ES-I3 (cell line): ENCODE measurements around the gene IQSEC1.

Source experiments
- H3K36me3 ChIP-seq: 2 replicates; pipeline ENCODE4 v1.6.1; 2013; ENCODE audit warnings: mild to moderate bottlenecking, low read length, control low read depth, moderate library complexity; ENCODE audit not compliant: insufficient read depth
- H3K4me1 ChIP-seq: 2 replicates; pipeline ENCODE4 v1.6.1; 2013; ENCODE audit warnings: mild to moderate bottlenecking, control low read depth, low read length; ENCODE audit not compliant: insufficient read depth
- H3K9ac ChIP-seq: 2 replicates; pipeline ENCODE4 v1.6.1; 2013; ENCODE audit warnings: low read depth, mild to moderate bottlenecking, low read length, moderate library complexity
- H3K9me3 ChIP-seq: 2 replicates; pipeline ENCODE4 v1.6.1; 2013; ENCODE audit warnings: mild to moderate bottlenecking, low read length, moderate library complexity; ENCODE audit not compliant: control insufficient read depth, insufficient read depth

IQSEC1 gene

DNA sequence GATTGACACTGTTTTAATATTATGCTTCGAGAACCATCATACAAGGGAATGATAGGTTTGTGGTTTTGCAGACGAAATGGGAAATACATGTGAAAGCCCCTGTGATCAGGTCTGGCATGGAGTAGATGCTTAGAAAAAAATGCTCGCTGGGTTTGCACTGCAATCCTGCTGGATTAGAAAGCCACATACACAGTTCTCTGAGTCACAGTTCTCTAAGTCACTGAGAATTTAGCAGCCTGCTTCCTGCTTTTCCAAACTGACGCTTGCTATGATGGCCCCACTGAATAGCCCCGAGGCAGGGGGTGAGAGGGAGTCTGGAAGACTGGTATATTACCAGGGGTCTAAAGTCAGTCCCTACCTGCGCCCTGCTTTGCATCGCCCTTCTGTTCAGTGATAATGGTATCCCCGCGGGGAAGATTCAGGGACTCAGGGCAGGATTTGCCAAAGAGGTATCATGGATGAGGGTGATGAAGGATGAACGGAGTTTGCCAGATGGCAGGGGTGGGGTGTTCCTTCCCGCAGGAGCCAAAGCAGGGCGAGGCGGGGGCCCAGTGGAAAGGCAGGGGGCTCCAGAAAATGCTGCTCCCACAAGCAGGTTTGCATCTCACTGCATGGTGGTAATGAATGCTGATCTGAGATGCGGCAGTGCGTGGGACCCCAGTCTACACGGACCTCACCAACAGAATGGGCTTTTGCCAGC lies 82.3 kb downstream of the IQSEC1 start:
- Histone ChIP-seq H3K9me3 (no peaks in the 10 kb centered on the region), H3K4me1 (peaks cover 22% of the 10 kb centered on the region), H3K9ac (no peak overlapping the region), H3K36me3 (no peaks in the 10 kb centered on the region)

- no peaks in the 10 kb centered on the region for H3K9me3 ChIP-seq
- H3K36me3 ChIP-seq, result no peaks in the 10 kb centered on the region
- H3K4me1 ChIP-seq, result peaks cover 22% of the 10 kb centered on the region
- H3K9ac ChIP-seq, result no peak overlapping the region
Observed at GRCh38 chr3:12990306-12990705, 82.9 kb downstream of the IQSEC1 start.

DNA sequence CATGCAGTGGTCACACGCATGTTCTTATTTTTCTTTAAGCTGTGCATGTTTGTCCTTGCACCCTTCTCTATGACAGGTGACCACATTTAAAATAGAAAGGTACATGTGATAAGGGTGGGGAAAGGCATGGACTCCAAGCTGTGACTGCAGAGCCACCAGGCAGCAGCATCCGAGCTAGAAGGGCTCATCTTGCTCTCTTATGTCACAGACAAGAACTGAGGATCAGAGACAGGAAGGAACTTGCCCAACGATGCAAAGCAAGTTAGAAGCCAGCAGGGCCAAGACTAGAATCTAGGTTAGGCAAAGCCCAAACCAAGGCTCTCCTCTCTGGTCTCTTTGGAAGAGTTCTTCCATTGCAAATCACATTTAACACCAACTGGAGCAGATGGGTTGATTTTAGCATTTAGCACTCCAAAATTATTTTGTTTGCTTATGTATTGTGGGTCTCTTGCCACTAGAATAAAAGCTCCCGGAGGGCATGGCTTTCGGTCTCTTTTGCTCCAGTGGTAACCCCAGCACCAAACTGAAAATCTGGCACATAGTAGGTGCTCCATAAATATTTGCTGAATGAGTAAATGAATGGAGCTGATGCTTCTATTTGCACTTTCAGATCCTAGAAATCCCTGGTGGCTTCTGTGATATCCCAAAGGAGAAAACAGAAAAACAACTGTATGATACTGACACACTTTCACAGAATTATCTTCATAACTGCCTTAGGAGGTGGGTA lies 84.3 kb downstream of the IQSEC1 start:
- Histone ChIP-seq H3K9ac (no peak overlapping the region), H3K36me3 (no peaks in the 10 kb centered on the region), H3K4me1 (peaks cover 24% of the 10 kb centered on the region), H3K9me3 (no peaks in the 10 kb centered on the region)

- H3K4me1 ChIP-seq, result peaks cover 20% of the 10 kb centered on the region
- no peak overlapping the region for H3K9ac ChIP-seq
Observed at GRCh38 chr3:12987602-12988001, 85.6 kb downstream of the IQSEC1 start.

GRCh38 chr3:12986986-12987385 lies 86.2 kb downstream of the IQSEC1 start:
- no peak overlapping the region for H3K9ac ChIP-seq
- H3K9me3 ChIP-seq, result no peaks in the 10 kb centered on the region
- peaks cover 18% of the 10 kb centered on the region for H3K4me1 ChIP-seq
- no peaks in the 10 kb centered on the region for H3K36me3 ChIP-seq

More at GRCh38 chr3:12987602-12988001, 85.6 kb downstream of the IQSEC1 start:
- Histone ChIP-seq H3K36me3 (no peaks in the 10 kb centered on the region), H3K9me3 (no peaks in the 10 kb centered on the region)

DNA sequence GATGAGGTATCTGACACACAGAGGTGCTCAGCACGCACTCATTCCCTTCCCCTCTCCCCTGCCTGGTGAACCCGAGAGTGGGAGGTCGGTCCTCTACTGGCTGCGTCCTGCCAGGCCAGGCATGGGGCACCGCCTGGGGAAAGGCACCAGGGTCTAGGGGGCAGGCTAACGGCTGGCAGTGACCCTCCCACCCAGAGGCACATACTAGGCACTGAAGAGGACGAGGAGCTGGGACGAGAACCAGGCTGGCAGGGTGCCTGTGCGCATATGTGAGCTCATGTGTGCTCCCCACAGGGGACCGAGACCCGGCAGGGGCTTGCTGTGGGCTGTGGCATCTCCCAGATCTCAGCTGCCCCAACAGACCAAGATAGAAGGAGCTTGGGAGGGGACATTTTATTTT lies 86.7 kb downstream of the IQSEC1 start:
- no peak overlapping the region for H3K9ac ChIP-seq
- peaks cover 20% of the 10 kb centered on the region for H3K4me1 ChIP-seq
- no peaks in the 10 kb centered on the region for H3K36me3 ChIP-seq
- no peaks in the 10 kb centered on the region for H3K9me3 ChIP-seq

DNA sequence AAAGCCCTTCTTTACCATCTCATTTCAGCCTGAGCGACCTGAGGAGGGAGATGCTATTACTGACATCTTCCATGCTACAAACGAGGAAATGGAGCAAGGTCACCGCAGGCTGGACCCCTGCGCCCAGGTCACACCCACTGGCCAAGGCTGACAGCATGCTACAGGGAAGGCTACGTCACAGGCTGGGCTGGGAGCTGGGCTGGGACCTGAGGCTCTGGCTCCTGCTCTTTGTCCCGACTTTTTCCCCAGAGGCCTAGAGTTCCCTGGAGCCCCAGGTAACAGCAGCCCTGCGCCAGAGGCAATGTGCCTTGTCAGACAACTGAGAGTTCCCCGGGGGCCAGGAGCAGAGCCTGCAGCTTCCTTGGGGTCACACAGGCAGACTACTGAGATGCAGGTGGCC lies 87.2 kb downstream of the IQSEC1 start:
- Histone ChIP-seq H3K9ac (no peak overlapping the region), H3K9me3 (no peaks in the 10 kb centered on the region), H3K4me1 (peaks cover 15% of the 10 kb centered on the region), H3K36me3 (no peaks in the 10 kb centered on the region)

DNA sequence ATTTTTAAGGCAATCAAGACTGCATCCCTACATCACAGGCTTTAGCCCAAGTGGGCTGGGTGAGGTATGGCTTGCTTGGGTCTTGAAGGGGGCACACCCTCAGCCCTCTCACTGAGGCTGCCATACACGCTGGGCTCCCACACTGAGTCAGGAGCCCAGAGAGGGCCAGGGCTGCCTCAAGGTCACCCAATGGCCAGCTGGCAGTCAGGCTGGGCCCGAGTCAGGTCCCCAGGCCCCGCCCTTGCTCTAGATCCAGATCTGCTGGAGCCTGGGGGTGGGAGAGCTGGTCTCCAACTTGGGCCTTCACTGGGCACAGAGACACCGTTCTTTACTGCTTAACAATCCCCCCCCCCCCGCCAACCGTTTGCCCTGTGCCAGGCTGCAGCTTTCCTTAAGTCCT lies 88.1 kb downstream of the IQSEC1 start:
- Histone ChIP-seq H3K9ac (no peak overlapping the region), H3K9me3 (no peaks in the 10 kb centered on the region), H3K36me3 (no peaks in the 10 kb centered on the region), H3K4me1 (peaks cover 8% of the 10 kb centered on the region; the same call in 1 of the 2 replicates)

DNA sequence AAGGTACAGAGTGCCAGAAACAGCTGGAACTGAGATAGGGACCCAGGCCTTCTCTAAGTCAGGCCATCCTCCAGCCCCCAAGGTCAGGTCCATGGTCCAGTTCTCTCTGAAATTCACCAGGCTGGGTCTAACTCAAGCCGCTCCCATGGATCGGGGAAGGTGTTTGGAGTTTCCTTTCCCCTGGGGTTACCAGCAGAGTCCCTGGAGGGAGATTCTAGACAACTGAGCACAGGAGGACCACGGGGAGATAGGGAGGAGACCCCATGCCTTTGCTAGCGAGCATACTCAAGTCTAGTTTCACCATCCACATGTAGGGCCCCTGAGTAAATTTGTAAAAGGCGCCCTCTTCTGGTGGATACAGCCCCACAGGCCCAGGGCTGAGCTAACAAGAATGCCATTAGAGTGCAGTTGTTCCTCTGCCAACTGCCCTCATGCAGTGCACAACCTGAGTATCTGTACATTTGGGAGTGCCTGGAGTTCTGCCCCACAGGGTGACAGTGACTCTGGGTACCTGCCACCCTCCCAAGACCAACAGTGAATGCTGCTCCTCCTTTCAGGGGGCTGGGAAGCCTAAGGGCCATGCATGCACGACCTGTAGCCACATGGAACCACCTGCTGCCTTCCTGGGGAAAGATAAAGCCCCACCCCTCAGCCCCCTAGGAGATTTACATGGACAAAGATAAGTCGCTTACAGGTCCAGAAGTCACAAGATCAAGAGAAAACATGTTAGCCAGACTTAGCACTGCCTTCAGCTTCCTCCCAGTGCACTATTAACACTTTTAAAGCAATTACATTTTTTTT lies 89.0 kb downstream of the IQSEC1 start:
- Histone ChIP-seq H3K9ac (no peak overlapping the region), H3K4me1 (peaks cover 12% of the 10 kb centered on the region)

DNA sequence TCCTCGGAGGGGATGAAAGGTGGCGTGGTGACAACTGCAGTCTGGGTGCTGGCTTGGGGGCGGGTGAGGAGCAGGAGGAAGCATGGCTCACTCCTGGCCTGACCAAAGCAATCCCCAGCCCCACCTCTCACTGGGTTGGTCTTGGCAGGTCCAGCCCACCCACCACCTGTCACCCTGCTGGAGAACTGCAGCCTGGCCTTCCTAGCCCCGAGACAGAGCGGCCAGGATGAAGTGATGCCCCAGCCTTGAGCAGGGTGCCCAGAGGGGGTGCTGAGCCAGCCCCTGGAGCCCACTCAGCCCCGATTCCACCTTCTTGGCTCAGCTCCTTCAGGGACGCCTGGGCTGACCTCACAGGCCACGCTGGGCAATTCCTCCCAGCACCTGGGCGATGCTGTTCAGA lies 89.9 kb downstream of the IQSEC1 start:
- H3K9ac ChIP-seq, result no peak overlapping the region
- no peaks in the 10 kb centered on the region for H3K36me3 ChIP-seq
- H3K4me1 ChIP-seq, result peaks cover 18% of the 10 kb centered on the region
- H3K9me3 ChIP-seq, result no peaks in the 10 kb centered on the region

More for the DNA sequence above, 89.0 kb downstream of the IQSEC1 start:
- Histone ChIP-seq H3K36me3 (no peaks in the 10 kb centered on the region), H3K9me3 (no peaks in the 10 kb centered on the region)

DNA sequence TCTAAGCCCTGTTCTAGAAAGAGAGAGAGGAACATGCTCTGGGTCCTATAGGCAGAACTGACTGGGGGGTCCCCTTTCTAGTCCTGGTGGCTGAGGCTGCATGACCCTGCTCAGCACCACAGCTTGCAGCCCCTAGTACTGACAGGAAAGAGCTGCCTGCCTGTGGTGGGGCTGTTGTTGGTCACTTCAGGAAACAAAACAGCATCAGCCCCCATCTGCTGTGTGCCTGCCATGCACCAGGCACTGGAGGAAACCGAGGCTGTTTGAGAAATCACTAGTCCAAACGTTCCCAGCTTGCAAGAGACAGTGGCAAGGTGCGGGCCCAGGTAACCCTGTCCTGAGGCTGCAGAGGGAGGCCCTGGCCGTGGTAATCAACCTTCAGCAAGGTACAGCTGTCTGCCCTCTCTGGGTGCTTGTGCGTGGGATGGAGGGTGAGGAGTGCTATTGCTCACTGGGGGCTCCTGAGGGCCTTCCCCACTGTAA lies 90.6 kb downstream of the IQSEC1 start:
- peaks cover 24% of the 10 kb centered on the region for H3K4me1 ChIP-seq
- H3K9me3 ChIP-seq, result no peaks in the 10 kb centered on the region
- no peak overlapping the region for H3K9ac ChIP-seq
- no peaks in the 10 kb centered on the region for H3K36me3 ChIP-seq

DNA sequence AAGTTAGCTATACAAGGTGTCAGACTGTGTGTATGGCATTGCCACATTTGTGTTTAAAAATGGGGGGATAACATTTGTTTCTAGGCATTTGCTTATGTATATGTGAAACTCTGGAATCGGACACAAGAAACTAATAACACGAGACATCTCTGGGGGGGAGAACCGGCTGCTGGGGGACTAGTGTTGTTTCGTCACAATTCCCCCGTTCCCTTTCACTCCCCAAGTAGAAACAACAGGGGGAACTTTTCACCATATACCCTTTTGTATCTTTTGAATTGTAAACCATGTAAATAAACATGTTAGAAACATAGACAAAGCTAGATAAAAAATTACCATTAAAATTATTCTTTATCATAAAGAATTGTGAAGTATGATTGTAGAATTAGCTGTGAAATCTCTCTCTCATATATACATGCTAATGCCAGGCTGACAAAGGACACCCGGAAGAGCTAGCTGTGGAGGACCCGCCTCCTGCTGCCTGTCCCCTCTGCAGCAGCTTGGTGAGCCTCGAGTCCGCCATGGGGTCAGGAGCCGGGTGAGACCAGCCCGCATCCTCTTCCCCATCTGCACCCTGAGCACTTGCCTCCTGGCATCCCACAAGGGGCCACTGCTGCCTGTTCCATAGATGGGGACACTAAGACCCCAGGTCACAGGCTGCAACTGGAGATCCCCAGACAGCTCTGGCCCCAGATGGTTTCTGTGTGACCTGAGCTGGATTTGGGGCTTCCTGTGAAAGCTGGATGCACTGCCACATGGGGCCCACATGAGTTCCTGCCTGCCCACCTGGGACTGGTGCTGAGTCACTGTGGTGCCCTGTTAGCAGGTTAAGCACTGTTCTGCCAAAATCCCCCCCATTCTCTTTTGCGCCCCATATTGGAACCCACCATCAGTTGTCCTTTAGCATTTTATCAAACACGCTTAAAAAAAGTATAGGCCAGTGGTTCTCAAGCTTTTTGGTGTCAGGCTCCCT lies 91.6 kb downstream of the IQSEC1 start:
- Histone ChIP-seq H3K9ac (no peak overlapping the region), H3K9me3 (no peaks in the 10 kb centered on the region), H3K4me1 (peaks cover 28% of the 10 kb centered on the region), H3K36me3 (no peaks in the 10 kb centered on the region)

DNA sequence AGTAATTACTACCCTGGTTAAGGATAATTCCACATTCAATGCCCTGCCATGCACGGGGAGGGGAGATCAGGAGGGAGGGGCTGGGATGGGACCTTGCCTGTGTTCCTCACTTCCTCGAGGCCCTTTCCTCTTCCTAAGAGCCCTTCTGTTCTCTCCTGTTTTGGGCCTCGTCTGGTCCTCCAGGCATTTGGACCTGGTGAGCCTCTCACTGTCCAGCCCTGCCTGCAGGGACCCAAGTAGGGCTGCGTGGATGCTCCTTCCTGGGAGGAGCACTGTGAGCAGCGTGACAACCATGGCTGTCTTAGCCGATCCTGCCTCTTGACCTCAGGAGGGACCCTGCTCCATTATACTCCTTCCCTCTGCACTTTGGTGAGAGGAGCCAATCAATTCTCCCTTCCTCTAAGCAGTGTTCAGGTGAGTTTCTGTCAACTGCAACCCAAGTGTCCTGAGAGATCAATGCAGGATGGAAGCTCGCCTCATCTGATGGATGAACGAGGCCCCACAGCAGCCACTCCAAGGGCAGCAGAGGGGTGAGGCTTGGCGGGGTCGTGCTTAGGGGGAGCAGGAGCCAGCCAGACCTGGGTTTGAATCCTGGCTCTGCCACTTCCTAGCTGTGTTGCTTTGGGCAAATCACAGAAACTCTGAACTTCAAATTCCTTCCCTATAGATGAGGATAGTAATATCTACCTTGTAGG lies 92.5 kb downstream of the IQSEC1 start:
- H3K4me1 ChIP-seq, result peaks cover 28% of the 10 kb centered on the region
- no peaks in the 10 kb centered on the region for H3K9me3 ChIP-seq
- no peak overlapping the region for H3K9ac ChIP-seq
- no peaks in the 10 kb centered on the region for H3K36me3 ChIP-seq
